Measurements from ENCODE around the gene DNASE1L1.

The DNASE1L1 gene

DNA sequence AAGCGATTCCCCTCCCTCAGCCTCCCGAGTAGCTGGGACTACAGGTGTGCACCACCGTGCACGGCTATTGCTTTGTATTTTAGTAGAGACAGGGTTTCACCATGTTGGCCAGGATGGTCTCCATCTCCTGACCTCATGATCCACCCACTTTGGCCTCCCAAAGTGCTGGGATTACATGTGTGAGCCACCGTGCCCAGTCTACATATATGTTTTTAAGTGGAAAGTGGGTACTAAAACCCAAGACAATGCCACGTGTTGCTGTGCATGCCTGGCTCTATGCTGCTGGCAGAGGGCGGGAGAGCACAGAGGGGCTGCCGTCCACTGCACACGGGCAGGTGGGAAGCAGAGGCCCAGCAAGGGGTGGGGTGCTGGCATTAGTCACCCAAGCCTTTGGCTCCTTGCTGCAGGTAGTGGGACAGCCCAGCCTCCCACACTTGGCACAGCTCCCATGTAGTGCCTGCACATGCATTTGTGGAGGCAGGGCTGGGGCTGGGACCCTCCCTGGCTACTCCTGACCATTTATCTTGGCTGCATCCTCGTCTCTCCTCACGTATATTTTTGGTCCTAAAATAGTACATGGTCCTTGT, 26.5 kb downstream of the DNASE1L1 start:
- DNase-seq (ENCODE audit: low spot score) = no peak

DNA sequence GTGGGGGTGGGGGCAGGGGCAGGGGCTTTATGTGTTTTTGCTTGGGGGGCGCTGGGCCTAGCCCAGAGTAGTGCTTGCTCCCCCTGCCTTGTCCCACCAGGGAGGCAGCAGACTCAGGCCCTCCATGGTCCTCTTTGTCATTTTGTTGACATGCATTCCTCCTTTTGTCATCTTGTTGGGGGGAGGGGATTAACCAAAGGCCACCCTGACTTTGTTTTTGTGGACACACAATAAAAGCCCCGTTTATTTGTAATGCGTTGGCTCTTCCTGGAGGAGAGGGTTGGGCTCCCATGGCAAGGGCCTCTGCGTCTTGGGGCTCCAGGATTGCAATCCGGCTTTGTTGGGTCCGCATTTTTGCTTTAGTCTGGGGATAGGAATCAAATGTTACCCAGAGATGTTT, 27.8 kb downstream of the DNASE1L1 start:
- DNase-seq (ENCODE audit: low spot score) = no peak

DNA sequence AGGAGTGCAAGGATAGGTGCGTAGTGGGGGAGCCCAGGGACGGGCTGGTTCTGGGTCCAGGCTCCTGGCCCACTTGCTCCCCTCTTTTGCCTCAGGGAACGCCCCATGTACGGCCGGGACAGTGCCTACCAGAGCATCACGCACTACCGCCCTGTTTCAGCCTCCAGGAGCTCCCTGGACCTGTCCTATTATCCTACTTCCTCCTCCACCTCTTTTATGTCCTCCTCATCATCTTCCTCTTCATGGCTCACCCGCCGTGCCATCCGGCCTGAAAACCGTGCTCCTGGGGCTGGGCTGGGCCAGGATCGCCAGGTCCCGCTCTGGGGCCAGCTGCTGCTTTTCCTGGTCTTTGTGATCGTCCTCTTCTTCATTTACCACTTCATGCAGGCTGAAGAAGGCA, 28.3 kb downstream of the DNASE1L1 start:
- no peak for DNase-seq (ENCODE audit: low spot score)

DNA sequence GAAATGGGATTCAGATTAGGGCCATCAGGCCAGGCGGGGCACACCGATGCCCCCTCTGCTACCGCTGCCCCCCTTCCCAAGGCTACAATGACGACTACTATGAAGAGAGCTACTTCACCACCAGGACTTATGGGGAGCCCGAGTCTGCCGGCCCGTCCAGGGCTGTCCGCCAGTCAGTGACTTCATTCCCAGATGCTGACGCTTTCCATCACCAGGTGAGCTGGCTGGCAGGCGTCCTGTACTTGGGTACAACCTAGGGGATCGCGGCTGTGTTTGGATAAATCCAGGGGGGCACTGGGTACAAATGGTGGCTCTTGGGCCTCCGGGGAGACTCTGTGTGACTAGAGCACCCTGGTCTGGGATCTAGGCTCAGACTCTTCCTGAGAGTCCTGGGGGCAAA, 28.9 kb downstream of the DNASE1L1 start:
- DNase-seq (ENCODE audit: low spot score) = no peak

DNA sequence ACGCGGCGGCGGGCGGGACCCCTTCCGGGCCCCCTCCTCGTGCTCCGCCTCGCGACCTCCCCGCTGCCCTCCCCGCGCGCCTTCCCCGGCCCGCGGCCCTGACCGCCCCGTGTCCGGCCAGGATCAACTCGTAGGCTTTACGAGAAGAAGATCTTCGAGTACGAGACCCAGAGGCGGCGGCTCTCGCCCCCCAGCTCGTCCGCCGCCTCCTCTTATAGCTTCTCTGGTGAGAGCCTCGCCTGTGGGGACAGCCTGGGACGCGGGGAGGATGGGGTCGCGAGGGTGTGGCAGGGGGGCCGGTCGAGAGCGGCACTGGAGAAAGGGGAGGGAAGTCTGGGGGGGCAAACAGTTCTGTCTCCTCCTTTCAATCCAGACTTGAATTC, 29.5 kb downstream of the DNASE1L1 start:
- DNase-seq (ENCODE audit: low spot score) = no peak

DNA sequence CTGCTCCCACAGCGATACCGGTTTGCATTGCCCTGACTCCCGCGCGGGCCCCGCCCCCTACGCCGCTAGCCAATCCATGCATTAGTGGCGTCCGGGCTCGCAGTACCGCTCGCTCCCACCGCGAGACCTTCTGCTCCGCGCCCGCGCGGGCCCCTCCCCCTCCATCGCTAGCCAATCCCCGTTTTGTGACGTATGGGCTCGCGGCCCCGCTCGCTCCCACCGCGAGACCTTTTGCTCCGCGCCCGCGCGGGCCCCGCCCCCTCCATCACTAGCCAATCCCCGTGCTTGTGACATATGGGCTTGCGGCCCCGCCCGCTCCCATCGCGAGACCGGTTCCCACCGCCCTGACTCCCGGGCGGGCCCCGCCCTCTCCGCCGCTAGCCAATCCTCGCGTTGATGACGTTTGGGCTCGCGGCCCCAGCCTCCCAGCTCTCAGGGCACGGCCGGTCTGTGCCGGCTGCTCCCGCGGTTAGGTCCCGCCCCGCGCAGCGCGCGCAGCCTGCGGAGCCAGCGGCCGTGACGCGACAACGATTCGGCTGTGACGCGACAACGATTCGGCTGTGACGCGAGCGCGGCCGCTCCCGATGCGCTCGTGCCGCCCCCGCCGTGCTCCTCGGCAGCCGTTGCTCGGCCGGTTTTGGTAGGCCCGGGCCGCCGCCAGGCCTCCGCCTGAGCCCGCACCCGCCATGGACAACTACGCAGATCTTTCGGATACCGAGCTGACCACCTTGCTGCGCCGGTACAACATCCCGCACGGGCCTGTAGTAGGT, 30.1 kb downstream of the DNASE1L1 start, which contains the start of gene EMD:
Gene EMD, plus strand, starts transcription at position 497 of the 770 bp plus-strand sequence. Its CDS starts 190 bp downstream, at position 687.
- DNase-seq (ENCODE audit: low spot score) = peak; percentile 91

DNA sequence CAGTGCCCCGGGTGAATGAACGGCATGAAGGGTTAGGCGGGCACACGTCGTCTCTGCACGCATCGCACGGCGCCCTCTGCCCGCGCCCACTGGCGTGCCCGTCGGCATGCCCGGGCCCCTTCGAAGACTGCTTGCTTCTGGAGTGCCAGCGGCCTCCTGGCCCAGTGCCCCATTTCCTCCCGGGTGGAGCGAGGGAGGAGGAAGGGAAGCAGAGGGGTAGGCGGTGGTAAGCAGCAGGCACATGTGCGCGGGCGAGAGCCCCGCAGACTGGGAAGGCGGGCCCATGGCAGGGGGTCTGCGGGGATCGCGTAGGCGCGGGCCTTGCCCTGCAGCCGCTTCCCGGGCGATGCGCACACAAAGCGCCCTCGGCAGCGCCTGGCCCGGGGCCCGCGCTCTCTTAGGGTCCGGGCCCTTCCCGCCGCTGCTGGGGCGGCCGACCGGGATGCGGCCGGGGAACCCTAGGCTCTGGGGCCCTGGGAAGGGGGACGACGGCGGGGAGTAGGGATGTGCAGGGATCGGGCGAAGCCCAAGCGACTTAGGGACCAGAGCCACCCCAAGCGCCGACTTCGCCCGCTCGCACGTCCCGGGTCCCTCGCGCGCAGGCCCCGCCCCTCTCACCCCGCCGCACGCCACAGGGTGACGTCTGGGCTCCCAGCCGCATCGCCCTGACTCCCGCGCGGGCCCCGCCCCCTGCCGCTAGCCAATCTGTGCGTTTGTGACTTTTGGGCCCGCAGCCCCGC, 30.8 kb downstream of the DNASE1L1 start:
- peak; percentile 87 for DNase-seq (ENCODE audit: low spot score)

DNA sequence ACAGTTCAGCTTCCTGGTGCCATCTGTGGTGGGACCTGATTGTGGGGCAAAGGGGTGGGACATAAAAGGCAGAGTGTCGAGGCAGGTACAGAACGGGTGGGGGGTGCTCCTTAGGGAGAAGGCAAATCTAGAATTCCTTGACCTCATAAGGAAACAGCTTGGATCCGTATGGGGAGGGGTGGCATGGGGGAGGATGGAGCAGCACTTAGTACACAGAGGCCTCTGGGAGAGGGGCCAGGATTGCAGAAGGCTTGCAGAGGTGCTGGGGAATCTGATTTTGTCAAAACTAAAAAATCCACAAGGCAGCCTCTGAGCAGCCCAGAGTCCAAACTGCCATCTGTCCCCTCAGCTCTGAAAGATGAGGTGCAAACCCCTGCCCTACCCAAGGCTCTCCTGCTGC, 32.3 kb downstream of the DNASE1L1 start:
- DNase-seq (ENCODE audit: low spot score) = no peak

DNA sequence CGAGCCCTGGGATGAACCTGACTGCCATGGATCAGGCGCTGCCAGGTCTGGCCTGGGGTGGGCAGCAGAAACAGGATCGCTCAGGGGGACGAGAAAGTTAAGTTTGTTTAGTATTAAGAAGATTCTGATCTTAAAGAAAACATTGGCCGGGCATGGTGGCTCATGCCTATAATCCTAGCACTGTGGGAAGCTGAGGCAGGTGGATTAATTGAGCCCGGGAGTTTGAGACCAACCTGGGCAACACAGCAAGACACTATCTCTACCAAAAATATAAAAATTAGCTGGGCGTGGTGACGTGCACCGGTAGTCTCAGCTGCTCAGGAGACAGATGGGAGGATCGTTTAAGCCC, 33.9 kb downstream of the DNASE1L1 start:
- DNase-seq (ENCODE audit: low spot score) = no peak

DNA sequence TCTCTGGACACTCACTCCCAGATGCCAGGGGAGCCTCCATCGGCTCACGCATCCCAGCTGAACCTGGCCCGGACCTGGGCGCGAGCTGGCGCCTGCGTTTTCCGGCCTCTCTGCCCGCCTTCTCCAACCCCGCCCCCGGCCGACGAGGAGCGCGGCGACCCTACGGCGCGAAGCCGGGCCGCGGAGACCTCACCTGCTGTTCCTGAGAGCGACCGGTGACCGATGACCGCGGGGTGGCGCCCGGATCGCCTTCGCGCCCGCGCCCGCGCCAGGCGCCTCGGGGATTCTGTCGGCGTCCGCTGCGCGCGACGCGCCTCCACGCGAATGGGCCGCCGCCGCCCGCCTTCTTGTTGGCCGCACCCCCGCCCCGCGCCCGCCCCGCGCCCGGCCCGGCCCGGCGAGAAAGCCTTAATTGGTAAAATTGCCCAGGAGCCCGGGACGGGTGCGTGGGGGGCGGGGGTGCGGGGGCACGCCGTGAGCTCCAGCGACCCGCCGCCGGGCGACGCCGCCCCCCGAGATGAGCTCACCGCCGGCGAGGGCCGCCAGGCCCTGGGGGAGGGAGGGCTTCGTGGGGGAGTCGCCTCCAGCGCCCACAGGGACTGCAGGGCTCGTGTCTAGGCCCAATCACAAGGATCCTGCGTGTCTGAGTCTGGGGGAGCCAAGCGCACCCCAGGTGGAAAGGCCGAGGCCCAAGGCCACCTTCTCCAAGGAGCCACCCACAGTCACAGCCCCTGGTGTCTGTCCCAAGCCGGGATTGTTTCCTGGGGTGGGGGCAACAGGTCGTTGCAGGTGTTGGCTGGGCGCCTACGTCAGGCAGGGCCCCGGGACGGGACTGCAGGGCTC, 34.5 kb downstream of the DNASE1L1 start, which contains the start of gene FLNA:
Gene FLNA, minus strand, starts transcription at position 322 of the 843 bp plus-strand sequence. CDS start 3,389 bp downstream, outside the sequence.
- DNase-seq (ENCODE audit: low spot score) = peak; percentile 40

DNA sequence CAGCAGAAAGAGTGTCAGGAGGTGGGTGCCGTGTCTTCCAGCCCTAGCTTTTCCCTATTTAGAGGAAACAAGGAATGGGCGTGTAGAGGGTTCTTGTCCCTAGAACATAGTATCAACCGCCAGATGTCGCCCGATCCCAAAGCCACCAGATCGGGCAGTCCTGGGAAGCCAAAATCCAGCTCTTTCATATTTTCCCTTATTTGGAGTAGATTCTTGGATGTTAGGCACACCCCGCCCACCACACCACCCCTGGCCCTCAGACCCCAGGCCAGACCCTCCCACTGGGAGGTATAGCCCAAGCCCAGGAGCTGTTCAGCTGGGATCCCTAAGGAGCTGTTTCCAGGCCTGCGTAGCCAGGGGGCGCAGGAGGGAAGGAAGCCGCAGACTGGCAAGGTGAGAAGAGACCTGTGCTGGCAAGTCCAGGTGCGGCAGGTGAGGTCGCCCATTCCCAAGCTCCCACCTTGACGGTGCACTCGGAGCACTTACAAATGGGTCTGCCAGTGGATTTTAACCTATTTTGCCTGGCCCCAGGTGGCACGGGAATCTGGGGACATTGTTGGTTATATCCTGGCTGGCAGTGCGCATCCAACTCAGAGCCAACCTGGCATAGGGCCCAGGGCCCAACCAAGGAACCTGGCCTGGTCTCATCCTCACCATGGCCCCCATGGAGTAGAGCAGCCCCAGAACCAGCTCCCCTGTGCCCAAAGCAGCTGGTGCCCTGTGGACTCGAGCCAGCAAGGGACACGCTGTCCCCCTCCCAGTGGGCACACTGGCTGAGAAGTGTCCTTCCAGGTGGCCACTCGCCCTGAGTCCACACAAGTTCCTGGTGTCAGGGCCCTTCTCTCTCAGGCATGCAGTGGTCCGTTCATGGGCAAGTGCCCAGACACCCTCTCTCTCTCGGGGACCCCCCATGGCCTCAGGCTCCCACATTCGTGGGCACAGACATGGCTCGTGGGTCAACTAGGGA, 35.4 kb downstream of the DNASE1L1 start:
- peak; percentile 59 for DNase-seq (ENCODE audit: low spot score)

DNA sequence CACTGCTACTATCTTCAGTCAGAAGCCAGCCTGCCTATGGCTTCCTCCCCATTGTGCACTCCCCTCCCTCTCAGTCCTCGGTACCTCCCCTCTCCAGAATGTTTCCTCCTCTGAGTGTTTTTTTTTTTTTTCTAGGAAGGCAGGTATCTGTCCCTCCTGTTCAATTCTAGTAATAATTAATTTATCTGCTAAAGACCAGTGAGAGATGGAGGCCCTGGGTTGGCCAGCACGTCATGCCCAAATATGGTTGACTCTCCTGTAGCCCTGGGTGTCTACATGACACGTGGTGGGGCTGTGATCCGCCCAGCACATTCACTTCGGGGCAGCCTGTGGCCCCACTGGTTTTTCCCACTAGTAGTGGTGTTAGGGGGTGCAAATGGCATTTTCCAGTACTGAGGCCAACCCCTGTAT, 36.4 kb downstream of the DNASE1L1 start:
- no peak for DNase-seq (ENCODE audit: low spot score)

DNA sequence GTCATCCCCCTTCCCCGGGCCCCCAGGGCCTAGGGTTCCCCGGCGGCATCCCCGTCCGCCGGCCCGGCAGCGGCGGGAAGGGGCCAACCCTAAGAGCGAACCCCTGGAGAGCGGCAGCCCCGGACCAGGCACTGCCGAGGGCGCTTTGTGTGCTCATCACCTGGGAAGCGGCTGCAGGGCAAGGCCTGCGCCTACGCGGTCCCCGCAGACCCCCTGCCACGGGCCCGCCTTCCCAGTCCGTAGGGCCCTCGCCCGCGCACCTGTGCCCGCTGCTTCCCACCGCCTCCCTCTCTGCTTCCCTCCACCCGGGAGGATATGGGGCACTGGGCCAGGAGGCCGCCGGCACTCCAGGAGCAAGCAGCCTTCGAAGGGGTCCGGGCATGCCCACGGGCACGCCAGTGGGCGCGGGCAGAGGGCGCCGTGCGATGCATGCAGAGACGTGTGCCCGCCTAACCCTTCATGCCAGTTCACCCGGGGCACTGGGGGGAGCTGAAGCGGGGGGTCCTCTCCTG, 37.2 kb downstream of the DNASE1L1 start:
- DNase-seq (ENCODE audit: low spot score) = no peak

DNA sequence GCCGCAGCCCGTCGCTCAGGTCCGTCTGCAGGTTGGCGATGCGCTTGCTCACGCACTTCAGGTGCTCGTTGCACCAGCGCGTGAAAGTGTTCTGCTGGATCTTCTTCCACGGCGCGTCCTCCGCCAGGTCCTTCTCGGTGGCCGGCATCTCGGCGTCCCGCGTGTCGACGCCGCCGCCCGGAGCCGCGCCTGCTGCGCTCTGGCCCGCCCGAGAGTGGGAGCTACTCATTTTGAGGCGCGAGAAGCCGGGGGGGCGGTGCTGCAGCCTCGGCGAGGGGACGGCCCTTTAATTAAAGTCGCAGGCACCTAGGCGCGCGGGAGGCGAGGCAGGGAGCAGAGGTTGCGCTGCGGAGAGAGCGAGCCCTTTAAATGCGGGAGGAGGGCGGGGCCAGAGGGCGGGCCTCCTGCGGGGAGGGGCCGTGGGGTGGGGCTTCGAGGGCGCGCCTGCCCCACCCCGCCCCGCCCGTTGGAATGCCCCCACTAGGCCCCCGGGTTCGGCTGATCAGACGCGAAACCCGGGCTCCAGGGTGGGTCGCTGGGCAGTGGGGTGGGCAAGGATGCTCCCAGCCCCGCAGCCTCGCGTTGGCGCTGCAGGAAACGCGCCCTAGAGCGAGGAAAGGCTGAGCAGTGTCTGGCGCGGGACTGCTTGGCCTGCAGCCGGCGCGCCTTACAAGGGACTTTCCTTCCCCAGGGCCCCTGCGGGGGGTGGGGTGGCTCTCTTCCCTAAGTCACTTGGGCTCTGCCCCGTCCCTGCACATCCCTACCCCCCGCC, 37.9 kb downstream of the DNASE1L1 start:
- DNase-seq (ENCODE audit: low spot score) = peak; percentile 76

DNA sequence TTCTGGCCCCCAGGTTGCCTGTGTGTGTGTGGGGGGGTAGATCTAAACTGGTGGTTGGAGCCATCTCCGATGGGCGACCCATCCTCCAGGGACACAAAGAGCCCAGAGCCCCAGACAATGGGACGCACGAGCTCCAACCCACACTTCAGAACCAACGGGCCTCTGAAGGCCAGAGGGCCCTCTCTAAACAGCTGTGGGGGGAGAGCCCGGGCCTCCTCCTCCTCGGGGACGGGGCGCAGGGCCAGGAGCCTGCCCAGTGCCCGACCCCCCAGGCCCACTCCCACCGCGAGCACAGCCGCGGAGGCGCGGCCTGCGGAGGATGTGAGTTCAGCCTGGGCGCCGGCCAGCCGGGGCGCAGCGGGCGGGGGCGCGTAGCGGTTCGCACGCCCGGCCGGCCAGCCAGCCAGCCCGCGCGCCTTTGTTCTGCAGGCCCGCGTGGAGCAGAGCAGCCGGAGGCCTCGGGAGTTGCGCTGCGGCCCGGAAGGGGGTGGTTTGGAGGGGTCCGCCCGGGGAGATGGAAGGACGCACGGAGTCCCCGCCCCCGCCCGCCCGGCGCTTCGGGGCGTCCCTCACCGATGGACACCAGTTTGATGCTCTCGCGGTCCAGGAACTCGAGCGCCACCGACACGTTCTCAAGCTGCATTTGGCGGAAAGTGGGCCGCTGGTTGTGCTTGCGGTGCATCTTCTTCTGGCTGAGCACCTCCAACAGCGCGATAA, 38.6 kb downstream of the DNASE1L1 start:
- DNase-seq (ENCODE audit: low spot score) = peak; percentile 15

DNA sequence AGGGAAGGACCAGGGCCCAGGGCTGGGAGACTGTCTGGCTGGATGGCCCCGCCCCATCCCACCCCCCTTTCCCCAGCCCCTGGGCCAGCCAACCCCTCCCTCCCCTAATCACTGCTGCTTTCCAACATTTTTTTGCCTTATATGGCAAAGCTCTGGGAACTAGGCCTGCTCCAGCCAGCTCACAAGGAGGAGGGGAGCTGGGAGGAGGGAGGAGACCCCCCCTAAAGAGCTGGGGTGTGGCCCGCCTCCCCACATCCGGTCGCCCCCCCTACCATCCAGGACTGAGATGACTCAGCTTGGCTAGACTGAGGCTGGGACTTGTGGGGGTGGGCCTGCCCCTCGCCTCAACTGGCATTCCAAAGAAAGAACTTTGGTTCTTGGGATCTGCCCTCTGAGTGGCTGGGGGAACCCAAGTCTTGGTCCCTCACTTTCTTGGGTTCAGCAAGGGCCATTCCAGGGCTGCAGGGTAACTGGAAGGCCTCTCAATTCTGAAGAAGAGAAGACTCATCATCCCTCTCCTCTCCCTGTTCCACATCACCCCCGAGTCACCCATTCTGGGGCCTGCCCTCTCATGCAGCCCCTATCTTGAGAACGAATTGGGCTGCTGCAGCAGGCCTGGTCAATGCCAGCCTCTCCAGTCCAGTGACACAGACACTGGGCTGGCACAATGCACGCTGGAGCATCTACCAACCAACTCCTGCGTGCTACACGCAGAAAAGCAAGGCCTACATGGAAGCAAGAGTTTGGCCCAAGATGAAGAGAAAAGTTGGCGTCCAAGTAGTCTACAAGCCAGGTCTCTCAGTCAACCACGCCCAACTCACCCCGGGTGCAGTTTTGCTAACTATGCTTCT, 39.4 kb downstream of the DNASE1L1 start:
- peak; percentile 33 for DNase-seq (ENCODE audit: low spot score)

DNA sequence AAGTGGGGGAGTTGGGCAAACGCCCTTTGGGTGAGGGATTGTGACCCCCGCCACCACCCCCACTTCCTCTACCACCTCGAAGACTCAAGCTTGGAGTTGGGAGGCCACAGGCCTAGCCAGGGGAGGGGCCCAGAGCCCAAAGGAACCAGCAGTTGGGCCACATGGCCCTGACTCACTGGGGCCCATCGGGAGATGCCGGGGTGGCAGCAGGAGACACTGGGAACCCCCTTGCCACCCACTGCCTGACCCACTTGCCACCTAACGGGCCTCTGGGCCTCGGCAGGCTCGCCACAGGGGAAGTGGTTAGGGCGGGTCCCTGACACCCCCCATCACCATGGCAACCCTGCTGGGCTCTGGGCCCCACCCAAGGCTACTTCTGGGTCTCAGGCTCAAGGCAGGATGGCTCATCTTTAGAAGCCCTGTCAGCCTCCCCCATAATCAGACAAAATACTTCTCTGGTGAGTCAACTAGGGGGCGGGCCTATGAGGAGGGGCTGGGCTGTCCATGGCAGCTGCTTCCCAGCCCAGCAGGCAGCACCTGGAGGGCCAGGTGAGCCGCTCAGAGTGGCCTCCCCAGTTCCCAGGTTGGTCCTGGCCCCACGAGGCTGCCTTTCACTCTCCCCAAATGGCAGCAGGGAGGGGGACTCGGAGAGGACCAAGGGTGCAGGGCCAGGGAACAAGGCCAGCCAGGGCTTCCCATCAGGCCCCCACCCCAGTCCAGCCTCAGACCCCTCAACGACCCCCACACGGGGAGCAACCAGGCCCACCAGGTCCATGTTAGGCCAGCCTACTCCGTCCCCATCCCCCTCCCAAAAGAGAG, 40.2 kb downstream of the DNASE1L1 start:
- peak; percentile 43 for DNase-seq (ENCODE audit: low spot score)
